ENCODE results near the gene PDP2. TPM values are rescaled to one million over a fixed set of nuclear protein-coding genes. Genes with fewer than 3 reads are reported as not detected.

Gene PDP2
- total RNA-seq, 1 donor from 2014 or later = 11.3 TPM

DNA sequence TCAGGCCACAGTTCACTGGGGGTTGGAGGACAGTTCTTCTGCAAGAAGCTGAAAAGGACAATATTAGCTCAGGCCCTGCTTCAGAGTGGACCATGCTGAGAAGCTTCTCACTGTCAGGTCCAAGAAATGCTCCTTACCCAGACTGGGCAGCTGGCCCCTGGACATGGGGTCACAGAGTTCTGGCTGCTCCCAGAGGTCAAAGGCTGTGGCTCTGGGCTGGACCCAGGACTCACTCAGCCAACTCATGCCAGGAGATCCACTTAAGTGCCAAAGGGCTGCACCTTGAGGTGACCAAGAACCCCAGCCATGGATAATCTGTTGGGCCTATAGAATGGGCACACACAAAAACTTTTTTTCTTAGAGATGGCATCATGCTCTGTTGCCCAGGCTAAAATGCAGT lies 59.1 kb downstream of the PDP2 start:
- TF ChIP-seq, protein P1, sequence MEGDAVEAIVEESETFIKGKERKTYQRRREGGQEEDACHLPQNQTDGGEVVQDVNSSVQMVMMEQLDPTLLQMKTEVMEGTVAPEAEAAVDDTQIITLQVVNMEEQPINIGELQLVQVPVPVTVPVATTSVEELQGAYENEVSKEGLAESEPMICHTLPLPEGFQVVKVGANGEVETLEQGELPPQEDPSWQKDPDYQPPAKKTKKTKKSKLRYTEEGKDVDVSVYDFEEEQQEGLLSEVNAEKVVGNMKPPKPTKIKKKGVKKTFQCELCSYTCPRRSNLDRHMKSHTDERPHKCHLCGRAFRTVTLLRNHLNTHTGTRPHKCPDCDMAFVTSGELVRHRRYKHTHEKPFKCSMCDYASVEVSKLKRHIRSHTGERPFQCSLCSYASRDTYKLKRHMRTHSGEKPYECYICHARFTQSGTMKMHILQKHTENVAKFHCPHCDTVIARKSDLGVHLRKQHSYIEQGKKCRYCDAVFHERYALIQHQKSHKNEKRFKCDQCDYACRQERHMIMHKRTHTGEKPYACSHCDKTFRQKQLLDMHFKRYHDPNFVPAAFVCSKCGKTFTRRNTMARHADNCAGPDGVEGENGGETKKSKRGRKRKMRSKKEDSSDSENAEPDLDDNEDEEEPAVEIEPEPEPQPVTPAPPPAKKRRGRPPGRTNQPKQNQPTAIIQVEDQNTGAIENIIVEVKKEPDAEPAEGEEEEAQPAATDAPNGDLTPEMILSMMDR (IDR thresholded peaks at IDR 0.05; ENCODE audit: unreplicated experiment) = no peak
- Mint-ChIP-seq H3K9me3 (ENCODE audit: unreplicated experiment) (no peaks in the 10 kb centered on the region), H3K4me3 (ENCODE audit: unreplicated experiment) (no peak overlapping the region), H3K4me1 (ENCODE audit: unreplicated experiment) (peaks cover 14% of the 10 kb centered on the region), H3K27me3 (ENCODE audit: unreplicated experiment) (peaks cover 18% of the 10 kb centered on the region), H3K36me3 (ENCODE audit: low read depth, unreplicated experiment) (peaks cover 27% of the 10 kb centered on the region), H3K27ac (ENCODE audit: unreplicated experiment) (no peak overlapping the region)
- DNase-seq (ENCODE audit: low spot score) = no peak

DNA sequence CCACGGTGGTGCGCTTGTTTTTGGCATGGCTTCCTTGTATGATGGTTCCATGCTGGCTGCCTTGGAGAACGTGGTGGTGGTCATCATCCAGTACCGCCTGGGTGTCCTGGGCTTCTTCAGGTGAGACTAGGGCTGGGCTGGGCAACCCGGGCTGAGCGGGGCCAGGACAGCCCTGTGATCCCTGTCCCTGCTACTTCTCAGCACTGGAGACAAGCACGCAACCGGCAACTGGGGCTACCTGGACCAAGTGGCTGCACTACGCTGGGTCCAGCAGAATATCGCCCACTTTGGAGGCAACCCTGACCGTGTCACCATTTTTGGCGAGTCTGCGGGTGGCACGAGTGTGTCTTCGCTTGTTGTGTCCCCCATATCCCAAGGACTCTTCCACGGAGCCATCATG lies 59.9 kb downstream of the PDP2 start:
- peaks cover 14% of the 10 kb centered on the region for H3K4me1 Mint-ChIP-seq (ENCODE audit: unreplicated experiment)
- DNase-seq (ENCODE audit: low spot score) = no peak
- H3K27me3 Mint-ChIP-seq (ENCODE audit: unreplicated experiment) = peaks cover 15% of the 10 kb centered on the region
- no peak overlapping the region for H3K27ac Mint-ChIP-seq (ENCODE audit: unreplicated experiment)
- no peaks in the 10 kb centered on the region for H3K9me3 Mint-ChIP-seq (ENCODE audit: unreplicated experiment)
- TF ChIP-seq, protein P1 (IDR thresholded peaks at IDR 0.05; ENCODE audit: unreplicated experiment) = no peak
- no peak overlapping the region for H3K4me3 Mint-ChIP-seq (ENCODE audit: unreplicated experiment)
- peaks cover 27% of the 10 kb centered on the region for H3K36me3 Mint-ChIP-seq (ENCODE audit: low read depth, unreplicated experiment)

Other genes starting within 250 kb of the PDP2 start
- gene CMTM4, start 183.8 kb upstream of the PDP2 start, total RNA-seq (ENCODE audit: unreplicated experiment) = 15.5 TPM
- 138 TPM for gene DYNC1LI2, start 128.9 kb upstream of the PDP2 start, total RNA-seq (ENCODE audit: unreplicated experiment)
- gene TERB1, start 78.9 kb upstream of the PDP2 start, total RNA-seq (ENCODE audit: unreplicated experiment) = 0.10 TPM
- gene NAE1, start 49.5 kb upstream of the PDP2 start, total RNA-seq (ENCODE audit: unreplicated experiment) = 63.9 TPM
- not detected for gene CA7, start 36.1 kb upstream of the PDP2 start, total RNA-seq (ENCODE audit: unreplicated experiment)
- gene CDH16, start 38.4 kb downstream of the PDP2 start, total RNA-seq (ENCODE audit: unreplicated experiment) = not detected
- not detected for gene RRAD, start 45.0 kb downstream of the PDP2 start, total RNA-seq (ENCODE audit: unreplicated experiment)
- 38.8 TPM for gene CIAO2B, start 53.9 kb downstream of the PDP2 start, total RNA-seq (ENCODE audit: unreplicated experiment)
- gene CES2, start 55.0 kb downstream of the PDP2 start, total RNA-seq (ENCODE audit: unreplicated experiment) = 26.7 TPM
- gene CES3, start 80.8 kb downstream of the PDP2 start, total RNA-seq (ENCODE audit: unreplicated experiment) = 2.5 TPM
- 1.1 TPM for gene CES4A, start 108.1 kb downstream of the PDP2 start, total RNA-seq (ENCODE audit: unreplicated experiment)
- 65.8 TPM for gene CBFB, start 148.6 kb downstream of the PDP2 start, total RNA-seq (ENCODE audit: unreplicated experiment)
- gene PHAF1, start 229.4 kb downstream of the PDP2 start, total RNA-seq (ENCODE audit: unreplicated experiment) = 17.7 TPM